HG03354 (cell line): ENCODE data around the gene GH2.
"Not testable (repeated sequence)": the region's sequence is repeated elsewhere in the genome, so short reads cannot be mapped to it uniquely, and the experiment has no call there.

Experiments
- ATAC-seq: cut with Tn5 transposase; IDR thresholded peaks from one replicate; pipeline ENCODE4 v1.9.1; 2021; ENCODE audit warnings: mild to moderate bottlenecking; ENCODE audit not compliant: unreplicated experiment, poor library complexity, severe bottlenecking

The GH2 gene

DNA sequence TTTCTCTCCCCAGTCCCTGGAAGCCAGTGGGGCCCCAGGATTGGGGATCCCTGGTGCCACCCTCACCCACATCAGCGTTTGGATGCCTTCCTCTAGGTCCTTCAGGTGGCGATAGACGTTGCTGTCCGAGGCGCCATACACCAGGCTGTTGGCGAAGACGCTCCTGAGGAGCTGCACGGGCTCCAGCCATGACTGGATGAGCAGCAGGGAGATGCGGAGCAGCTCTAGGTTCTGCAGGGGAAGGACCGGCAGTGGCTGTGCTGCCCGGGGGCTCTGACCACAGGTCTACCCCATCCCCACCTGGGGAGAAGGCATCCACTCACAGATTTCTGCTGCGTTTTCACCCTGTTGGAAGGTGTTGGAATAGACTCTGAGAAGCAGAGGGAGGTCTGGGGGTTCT, 1.0 kb downstream of the GH2 start:
- ATAC-seq = no peak

DNA sequence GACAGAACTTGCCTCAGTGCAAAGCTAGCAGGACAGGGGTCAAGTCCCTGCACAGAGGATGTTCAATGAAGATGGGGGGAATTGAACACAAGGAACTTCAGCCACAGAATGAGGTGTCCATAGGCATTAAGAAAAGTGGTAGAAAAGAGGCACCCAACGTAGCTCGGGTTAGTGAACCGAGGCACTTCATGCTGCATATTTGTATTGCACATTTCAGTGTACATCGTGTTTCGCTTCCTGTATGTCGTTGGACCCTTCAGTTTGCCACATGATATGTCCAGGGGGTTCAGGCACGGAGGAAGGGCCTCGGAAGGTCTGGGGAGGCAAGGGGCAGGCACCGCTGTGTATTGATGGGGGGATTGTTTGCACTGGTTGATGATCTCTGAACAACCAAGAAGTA, 3.3 kb downstream of the GH2 start:
- ATAC-seq = not testable (repeated sequence)

DNA sequence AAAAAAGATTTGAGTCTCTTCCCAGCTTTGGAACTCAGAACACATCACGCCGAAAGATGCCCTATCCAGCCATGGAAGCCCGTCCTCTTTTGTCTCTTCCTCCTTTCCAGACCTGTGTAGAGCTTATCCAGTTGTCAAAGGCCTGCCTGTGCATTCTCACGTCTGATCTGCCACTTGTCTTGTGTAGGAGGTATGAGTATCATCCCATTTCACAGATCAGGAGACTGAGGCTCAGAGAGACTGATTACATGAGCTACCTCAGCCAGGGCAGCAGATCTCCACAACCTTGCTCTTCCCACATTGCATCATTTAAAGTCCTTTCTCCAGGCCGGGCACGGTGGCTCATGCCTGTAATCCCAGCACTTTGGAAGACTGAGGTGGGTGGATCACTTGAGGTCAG, 7.1 kb downstream of the GH2 start:
- ATAC-seq = not testable (repeated sequence)

DNA sequence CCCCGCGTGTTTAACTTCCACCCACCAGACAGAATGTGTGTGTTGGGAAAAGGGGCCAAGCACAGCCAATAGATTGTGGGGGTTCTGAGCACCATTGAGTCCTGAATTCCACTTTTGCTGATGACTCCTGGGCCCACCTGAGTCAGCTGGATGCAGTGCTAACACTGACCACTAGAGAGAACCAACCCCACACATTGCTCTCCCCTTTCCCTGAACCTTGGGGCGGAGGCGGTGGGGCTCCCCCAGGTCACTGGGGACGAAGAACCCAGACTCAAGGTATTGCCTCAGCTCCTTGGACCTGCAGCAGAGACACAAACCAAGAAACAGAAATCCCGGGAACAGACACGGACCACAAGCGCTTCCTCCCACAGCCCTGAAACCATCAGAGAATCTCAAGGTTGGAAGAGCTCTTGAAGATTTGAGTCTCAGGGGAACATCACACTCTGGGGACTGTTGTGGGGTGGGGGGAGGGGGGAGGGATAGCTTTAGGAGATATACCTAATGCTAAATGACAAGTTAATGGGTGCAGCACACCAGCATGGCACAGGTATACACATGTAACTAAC, 7.6 kb downstream of the GH2 start:
- ATAC-seq = not testable (repeated sequence)

DNA sequence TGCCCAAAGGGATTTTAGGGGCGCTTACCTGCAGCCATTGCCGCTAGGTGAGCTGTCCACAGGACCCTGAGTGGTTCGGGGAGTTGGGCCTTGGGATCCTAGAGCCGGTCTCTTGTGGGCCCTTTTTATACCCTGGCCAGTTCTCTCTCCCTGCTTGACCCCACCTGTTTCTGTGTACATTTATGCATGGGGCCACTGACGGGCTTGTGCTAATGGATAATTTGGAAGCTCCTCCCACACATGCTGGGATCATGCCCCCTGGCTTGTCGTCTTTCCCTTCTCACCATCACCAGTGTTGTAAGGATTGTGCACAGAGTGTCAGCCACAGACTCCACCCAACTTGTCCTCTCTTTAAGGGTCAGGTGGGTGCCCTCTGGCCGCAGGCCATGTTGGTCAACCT, 8.2 kb downstream of the GH2 start, which contains the start of gene CSH2:
Gene CSH2, minus strand, starts transcription at position 101 of the 400 bp plus-strand sequence. Its CDS starts 63 bp downstream, at position 38.
- ATAC-seq = not testable (repeated sequence)

DNA sequence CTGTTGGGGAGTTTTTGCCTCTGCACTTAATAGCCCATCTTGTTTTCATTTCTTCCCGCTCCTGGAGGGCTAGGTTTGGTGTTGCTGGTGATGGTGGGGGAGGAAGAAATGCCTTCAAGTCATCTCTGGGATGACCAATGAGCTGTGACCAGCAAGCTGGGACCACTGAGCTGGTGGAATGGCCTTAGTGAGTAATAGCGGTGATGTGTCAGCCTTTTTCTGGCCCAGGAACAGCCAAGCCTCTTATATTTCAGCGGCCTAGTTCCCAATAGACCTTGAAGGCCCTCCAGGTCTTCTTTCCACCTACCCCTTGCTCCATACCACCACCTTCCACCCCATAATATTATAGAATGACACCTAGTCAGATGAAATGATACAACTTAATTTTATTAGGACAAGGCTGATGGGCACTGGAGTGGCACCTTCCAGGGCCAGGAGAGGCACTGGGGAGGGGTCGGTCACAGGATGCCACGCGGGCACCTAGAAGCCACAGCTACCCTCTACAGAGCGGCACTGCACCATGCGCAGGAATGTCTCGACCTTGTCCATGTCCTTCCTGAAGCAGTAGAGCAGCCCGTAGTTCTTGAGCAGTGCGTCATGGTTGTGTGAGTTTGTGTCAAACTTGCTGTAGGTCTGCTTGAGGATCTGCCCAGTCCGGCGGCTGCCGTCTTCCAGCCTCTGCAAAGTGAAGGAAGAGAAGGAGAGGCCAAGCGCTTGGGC, 9.9 kb downstream of the GH2 start:
- ATAC-seq = not testable (repeated sequence)

DNA sequence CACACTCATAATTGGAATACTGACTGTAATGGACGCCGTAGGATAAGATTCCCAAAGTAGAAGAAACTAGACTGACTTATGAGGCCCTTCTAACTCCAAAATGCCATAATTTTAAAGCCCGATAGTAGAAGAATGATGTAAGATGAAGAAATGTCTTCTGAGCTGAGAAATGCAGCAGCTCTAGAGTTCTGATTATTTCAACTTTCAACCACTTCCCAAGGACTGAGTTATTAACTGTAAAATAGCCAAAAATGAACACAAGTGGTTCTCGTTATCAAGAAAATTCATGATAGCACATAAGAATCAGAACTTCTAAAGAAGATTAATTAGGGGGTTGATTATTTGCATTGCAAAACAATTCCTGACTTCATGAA, 11.5 kb downstream of the GH2 start:
- ATAC-seq = not testable (repeated sequence)

DNA sequence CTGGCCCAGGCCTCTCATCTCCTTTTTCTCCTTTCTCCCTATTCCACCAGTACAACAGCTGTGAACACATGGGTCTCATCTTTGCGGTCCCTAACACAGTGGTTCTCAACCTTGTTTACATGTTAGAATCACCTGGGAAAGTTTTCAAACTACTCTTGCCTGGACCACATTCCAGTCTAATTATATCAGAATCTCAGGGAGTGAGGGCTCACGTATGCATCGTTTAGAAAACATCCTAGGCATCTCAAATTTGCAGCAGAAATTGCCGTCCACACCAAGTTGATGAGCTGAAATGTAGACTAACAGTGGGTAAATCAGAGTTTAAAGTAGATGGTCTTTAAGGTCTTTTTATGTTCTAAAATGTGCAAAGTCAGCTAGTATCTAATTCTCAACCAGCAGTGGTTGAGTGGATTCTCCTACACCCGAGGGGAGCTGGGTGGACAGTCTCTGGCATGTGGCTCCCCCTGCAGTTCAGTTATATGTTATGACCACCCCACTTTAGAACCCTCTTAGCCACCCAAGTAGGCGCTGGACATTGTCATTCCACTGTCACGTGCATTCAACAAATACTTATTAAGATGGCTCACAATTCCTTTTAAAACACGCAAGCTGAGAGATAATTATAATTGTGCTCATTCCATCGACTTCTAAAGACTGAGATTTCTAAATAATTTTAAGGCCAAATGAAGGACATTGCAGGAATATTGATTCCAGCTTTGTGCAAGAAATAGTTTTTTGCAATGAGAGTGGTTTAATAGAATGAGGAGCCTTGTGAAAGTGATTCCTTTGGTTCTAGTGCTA, 12.1 kb downstream of the GH2 start:
- not testable (repeated sequence) for ATAC-seq

DNA sequence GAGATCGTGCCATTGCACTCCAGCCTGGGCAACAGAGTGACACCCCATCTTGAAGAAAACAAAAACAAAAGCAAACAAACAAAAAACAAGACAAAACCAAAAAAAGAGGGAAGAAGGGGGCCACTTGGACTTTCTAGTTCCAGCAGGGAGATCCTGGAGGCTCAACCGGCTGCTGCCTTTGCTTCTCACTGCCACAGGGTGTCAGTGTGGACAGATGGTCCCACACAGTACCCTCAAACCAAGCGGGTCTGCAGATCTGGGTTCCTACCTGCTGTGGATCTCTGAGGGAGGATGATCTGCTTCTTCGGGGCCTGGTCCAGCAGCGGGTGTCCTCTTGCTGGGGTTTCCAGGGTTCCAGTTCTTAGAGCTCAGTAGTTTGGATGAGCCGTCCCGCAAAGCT, 15.1 kb downstream of the GH2 start:
- not testable (repeated sequence) for ATAC-seq

DNA sequence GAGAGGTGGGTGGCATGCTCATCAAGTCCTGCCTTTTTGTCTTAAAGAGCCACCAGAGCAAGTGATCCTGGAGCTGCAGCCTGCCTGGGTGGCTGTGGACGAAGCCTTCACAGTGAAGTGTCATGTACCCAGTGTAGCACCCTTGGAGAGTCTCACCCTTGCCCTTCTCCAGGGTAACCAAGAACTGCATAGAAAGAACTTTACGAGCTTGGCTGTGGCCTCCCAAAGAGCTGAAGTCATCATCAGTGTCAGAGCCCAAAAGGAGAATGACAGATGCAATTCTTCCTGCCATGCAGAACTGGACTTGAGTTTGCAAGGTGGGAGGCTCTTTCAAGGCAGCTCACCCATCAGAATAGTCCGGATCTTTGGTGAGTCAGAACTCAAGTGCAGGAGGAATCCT, 22.5 kb downstream of the GH2 start:
- ATAC-seq = no peak

DNA sequence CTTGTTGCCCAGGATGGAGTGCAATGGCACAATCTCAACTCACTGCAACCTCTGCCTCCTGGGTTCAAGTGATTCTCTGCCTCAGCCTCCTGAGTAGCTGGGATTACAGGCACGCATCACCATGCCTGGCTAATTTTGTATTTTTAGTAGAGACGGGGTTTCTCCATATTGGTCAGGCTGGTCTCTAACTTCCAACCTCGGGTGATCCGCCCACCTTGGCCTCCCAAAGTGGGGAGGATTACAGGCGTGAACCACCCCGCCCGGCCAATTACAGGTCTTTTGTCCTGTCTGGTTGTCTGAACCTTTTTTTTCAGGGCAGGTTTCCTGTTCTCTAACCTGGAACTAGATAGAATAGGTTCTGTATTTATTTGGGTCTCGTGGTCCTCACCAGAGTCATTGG, 25.3 kb downstream of the GH2 start:
- ATAC-seq = not testable (repeated sequence)

DNA sequence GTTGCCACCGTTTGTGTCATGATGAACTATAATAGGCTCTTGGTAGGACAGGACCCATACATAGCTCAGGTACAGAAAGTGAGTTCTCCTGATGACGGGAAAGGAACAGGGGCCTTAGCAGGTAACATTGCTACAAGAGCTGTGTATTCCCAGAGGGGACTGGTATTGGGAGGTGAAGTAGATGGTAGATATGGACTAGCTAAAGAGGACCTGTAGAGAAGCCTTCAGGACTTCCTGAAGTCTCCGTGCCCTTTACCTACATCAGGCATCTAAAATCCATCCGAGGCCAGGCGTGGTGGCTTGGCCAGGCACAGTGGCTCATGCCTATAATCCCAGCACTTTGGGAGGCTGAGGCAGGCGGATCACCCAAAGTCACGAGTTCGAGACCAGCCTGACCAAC, 26.6 kb downstream of the GH2 start:
- ATAC-seq = no peak

DNA sequence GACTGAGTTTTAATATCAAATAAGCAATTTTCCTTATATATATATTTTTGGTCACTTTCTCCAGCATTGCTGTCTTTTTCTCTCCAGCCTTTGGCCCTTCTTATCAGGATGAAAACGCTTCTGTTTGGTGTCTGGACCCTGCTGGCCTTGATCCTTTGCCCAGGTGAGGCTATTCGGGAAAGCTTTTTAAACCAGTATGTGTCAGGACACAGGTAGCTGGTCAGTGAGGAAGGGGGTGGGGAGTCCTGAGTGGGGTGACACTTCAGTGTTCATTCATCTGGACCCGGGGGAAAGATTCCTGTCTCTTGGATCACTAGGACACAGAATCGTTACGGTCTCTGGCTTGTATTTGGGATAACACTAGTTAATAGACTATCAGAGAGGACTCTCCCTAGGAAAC, 27.0 kb downstream of the GH2 start:
- no peak for ATAC-seq

DNA sequence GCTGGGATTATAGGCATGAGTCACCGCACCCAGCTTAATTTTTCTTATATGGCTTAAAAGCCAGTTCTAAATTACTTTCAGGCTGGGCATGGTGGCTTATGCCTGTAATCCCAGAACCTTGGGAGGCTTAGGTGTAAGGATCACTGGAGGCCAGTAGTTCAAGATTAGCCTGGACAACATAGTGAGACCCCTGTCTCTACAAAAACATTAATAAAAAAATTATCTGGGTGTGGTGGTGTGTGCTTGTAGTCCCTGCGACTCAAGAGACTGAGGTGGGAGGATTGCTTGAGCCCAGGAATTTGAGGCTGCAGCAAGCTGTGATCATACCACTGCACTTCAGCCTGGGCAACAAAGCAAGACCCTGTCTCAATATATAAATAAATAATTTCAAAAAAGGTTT, 28.5 kb downstream of the GH2 start:
- ATAC-seq = no peak

DNA sequence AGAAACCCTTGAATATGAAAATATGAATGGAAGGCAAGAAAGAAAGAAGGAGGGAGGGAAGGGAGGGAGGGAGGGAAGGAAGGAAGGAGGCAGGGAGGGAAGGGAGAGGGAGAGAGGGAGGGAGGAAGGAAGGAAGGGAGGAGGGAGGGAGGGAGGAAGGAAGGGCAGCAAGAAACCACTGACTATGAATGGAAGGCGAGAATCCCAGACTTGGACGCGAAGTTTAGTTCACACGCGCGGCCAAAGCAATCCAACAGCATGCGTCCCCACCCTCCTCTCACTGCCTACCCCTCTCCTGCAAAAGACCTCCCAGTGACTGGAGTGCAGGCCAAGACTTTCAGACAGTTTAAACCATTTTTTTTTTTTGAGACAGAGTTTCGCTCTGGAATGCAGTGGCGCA, 31.3 kb downstream of the GH2 start:
- no peak for ATAC-seq

DNA sequence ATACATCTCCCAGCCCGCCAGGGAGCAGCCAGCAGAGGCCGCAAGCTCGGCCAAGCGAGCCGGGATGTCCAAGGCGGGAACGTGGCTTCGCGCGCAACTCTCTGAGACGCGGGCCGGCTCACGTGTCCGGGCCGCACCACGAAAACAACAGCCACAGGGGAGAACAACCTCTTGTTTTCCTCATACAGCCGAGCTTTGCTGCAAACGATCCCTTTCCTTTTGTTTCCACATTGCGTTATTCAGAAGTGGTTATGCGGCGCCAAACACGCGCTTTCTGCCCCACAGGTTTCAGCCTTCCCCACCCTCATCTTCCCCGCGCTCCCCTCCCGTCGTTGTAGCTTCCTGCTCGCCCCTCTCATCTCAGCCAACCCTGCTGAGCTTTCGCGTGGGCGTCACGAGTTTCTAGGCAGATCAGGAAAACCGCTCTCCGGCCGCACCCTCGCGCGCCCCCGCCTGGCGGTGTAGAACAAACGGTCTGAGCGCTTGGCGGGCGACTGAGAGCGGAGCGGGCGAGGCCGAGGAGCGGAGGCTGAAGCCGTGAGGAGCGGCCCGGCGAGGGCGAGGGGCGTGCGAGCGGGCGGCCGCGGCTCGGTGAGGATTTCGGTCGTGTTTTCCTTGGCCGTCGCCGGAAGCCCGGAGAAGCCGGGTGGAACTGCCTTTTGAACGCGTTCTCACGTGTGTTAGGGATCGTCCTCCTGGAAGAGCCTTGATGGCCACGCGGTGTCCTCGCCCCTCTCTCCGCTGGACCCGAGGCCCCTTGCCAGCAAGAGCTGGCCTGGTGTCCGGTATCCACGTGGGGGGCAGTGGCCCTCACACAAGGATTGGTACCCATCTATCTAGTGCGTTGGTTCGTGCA, 32.7 kb downstream of the GH2 start:
- ATAC-seq = peak; percentile 94

DNA sequence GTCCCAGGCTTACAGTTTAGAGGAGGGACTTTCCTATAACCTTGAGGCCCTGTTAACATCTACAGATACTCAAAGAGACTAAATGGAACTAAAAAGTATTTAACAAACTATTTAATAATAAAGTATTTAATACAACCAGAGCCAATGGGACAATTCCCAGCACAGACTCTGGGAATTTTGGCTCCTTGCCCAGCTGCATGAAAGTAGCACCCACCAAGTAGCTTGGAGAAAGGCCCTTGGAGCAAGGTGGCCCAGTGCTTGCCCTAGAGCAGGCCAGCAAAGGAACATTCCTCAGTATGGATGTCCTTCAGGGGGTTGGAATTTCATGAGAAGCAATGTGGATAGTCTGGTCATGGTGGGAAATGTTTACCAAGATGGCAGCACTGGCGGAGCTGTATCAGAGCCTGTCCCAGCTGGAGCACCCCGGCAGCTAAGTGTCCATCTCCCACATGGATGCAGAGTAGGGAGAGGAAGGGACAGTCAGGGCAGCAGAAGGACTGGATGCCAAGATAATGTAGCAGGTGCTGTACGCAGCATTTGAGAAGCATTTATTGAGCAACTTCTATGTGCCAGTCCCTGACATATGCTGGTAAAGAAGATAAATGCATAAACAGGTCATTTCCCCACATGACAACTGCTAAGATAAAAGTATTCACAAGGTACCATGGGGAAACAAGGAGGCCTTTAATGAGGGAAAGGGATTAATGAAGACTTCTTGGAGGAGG, 34.1 kb downstream of the GH2 start:
- ATAC-seq = no peak

DNA sequence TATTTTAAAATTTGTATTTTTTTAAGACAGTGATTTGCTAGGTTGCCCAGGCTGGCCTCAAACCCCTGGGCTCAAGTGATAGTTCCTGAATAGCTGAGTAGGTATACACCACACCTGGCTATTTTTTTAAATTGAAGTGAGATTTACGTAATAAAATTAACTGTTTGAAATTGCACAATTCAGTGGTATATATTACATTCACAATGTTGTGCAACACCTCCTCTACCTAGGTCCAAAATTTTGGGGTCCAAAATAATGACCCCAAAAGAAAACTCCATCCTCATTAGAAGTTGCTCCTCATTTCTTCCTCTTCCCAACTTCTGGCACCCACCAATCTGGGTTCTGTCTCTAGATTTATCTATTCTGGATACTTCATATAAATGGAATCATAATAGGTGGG, 36.2 kb downstream of the GH2 start:
- ATAC-seq = no peak

DNA sequence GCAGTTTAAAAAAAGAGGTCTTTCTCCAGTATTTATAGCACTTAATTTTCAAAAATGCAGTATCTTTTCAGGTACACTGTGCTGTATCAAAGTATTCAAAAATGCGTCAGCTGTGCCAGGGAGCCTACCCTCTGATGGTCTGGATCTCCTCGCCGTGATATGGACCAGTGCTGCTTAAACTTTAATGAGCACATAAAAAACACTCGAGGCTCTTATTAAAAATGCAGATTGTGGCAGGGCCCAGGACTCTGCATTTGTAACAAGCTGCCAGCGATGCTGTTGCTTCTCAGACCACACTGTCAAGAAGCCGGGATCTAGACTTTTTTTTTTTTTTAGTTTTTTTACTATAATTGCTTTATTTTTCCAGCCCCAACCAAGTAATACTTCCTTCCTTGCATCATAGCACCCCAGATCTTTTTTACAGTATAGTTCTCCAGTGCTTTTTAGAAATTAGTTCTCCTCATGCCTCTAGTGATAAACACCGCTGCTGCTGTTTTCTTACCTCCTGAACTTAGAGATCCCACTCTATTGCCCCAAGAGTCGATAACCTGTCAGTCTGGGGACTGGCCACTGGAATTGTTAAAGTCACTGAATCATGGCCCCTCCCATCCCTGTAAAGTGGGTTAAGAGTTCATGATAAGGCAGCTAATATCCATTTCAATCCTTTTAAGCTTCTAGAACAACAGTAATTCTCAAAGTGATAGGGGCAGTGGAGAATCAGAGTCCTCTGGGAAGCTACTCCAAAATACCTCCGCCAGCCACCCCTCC, 37.6 kb downstream of the GH2 start:
- no peak for ATAC-seq
